HCT116 (cell line): ENCODE results near the gene EGFLAM. TPM values are rescaled to one million over a fixed set of nuclear protein-coding genes. Genes with fewer than 3 reads are reported as not detected.

Source experiments
- ATAC-seq: fragments of 200-7000 bp; cut with Tn5 transposase; 2 replicates; pipeline ENCODE4 v1.9.1; 2020; ENCODE audit warnings: mild to moderate bottlenecking, moderate library complexity
- BruUV-seq: library from RNA; stranded (reverse); fragments of 400-500 nt; replicated peaks from 2 replicates; lab custom pipeline; 2021; lab: Mats Ljungman, UMichigan
- CTCF ChIA-PET: fragments of 300-600 bp; sonication (Branson Sonifier 250); formaldehyde crosslinking; loops from one replicate; lab custom pipeline; 2021; ENCODE audit warnings: antibody characterized with exemption; lab: Charles Lee
- POLR2A ChIA-PET: fragments of 300-600, 350-600 bp; sonication (Branson Sonifier 250); formaldehyde crosslinking; loops from one replicate; lab custom pipeline; 2021; ENCODE audit warnings: antibody characterized with exemption; lab: Charles Lee
- RAD21 ChIA-PET, 2 experiments: fragments of 300-600 bp; sonication (Branson Sonifier 250); formaldehyde crosslinking; loops; one replicate each; lab custom pipeline; 2023; ENCODE audit warnings: low total read pairs in 2 of 2; ENCODE audit not compliant: uncharacterized antibody in 2 of 2, unreplicated experiment in 2 of 2, low non-redundant PET in 1 of 2; lab: Charles Lee
- DNase-seq: peaks from one replicate; pipeline ENCODE4 v3.0.0-alpha.2; 2010; ENCODE audit warnings: low read depth, low spot score
- H2AFZ ChIP-seq: fragments of 200-600 bp; shearing (Covaris generic), sonication (generic); 2 replicates; pipeline ENCODE4 v1.6.1; 2017; ENCODE audit warnings: low read depth, mixed run types, mixed read lengths, antibody characterized with exemption, low read length; ENCODE audit not compliant: poor library complexity, severe bottlenecking
- H3K27ac ChIP-seq: 2 replicates; pipeline ENCODE4 v1.5.1; 2012; ENCODE audit warnings: low read depth, low read length
- H3K27me3 ChIP-seq: fragments of 200-600 bp; sonication (generic); 2 replicates; pipeline ENCODE4 v1.6.1; 2016; ENCODE audit warnings: mixed run types, low read length, mixed read lengths; ENCODE audit not compliant: insufficient read depth
- H3K36me3 ChIP-seq, 2 experiments: fragments of 200-500 bp in 1 of 2; fragments of 200-600 bp in 1 of 2; sonication (Bioruptor generic) in 1 of 2; sonication (generic) in 1 of 2; 2 replicates each; pipeline versions ENCODE4 v1.5.1 to v1.6.1; 2014 to 2016; ENCODE audit warnings: low read length in 2 of 2, inconsistent platforms in 1 of 2, mixed read lengths in 1 of 2, mixed run types in 1 of 2; ENCODE audit not compliant: insufficient read depth in 2 of 2, control insufficient read depth in 1 of 2
- H3K4me1 ChIP-seq, 2 experiments: fragments of 200-600 bp in 1 of 2; sonication (generic) in 1 of 2; 2 replicates each; pipeline versions ENCODE4 v1.5.1 to v1.6.1; 2012 to 2017; ENCODE audit warnings: low read length in 2 of 2, inconsistent platforms in 1 of 2, mild to moderate bottlenecking in 1 of 2, mixed read lengths in 1 of 2, mixed run types in 1 of 2, moderate library complexity in 1 of 2; ENCODE audit not compliant: insufficient read depth in 2 of 2, control insufficient read depth in 1 of 2
- H3K4me2 ChIP-seq: fragments of 200-600 bp; sonication (generic); 2 replicates; pipeline ENCODE4 v1.6.1; 2017; ENCODE audit warnings: mixed run types, low read length, mixed read lengths
- H3K4me3 ChIP-seq, 2 experiments: fragments of 200-600 bp in 1 of 2; sonication (generic) in 1 of 2; replicated peaks in 1 of 2; 2 replicates each; pipeline ENCODE4 v1.5.1; 2011 to 2016; ENCODE audit warnings: low read length in 2 of 2, control low read depth in 1 of 2, low read depth in 1 of 2, mild to moderate bottlenecking in 1 of 2, mixed read lengths in 1 of 2, mixed run types in 1 of 2
- H3K79me2 ChIP-seq: fragments of 200-600 bp; sonication (generic); 2 replicates; pipeline ENCODE4 v1.6.1; 2017; ENCODE audit warnings: mild to moderate bottlenecking, mixed run types, low read length, moderate library complexity, mixed read lengths; ENCODE audit not compliant: insufficient read depth
- H3K9ac ChIP-seq: fragments of 200-600 bp; sonication (generic); 2 replicates; pipeline ENCODE4 v1.6.1; 2016; ENCODE audit warnings: low read length, mixed read lengths
- H3K9me2 ChIP-seq: fragments of 200-600 bp; sonication (generic), shearing (Covaris generic); 2 replicates; pipeline ENCODE4 v1.6.1; 2017; ENCODE audit warnings: mixed run types, mild to moderate bottlenecking, moderate library complexity; ENCODE audit not compliant: insufficient read depth
- H3K9me3 ChIP-seq, 2 experiments: fragments of 200-500 bp in 1 of 2; fragments of 200-600 bp in 1 of 2; sonication (Bioruptor generic) in 1 of 2; sonication (generic) in 1 of 2; 2 replicates each; pipeline ENCODE4 v1.6.1; 2014 to 2017; ENCODE audit warnings: low read length in 2 of 2, mixed read lengths in 2 of 2, inconsistent platforms in 1 of 2, low read depth in 1 of 2, mild to moderate bottlenecking in 1 of 2, mixed run types in 1 of 2, moderate library complexity in 1 of 2; ENCODE audit not compliant: control insufficient read depth in 1 of 2, insufficient read depth in 1 of 2
- H4K20me1 ChIP-seq: fragments of 200-600 bp; sonication (generic), shearing (Covaris generic); 2 replicates; pipeline ENCODE4 v1.6.1; 2017; ENCODE audit warnings: mixed run types, mild to moderate bottlenecking, moderate library complexity; ENCODE audit not compliant: insufficient read depth
- ATF3 ChIP-seq: IDR thresholded peaks from 2 replicates; pipeline ENCODE4 v1.6.1; 2012
- CBX3 ChIP-seq: IDR thresholded peaks from 2 replicates; pipeline ENCODE4 v1.6.1; 2012; ENCODE audit warnings: low read depth
- CTCF ChIP-seq, 3 experiments: fragments of 200-600 bp in 1 of 3; sonication (generic) in 1 of 3; IDR thresholded peaks in 2 of 3; conservative IDR thresholded peaks in 1 of 3; 2 replicates each; pipeline ENCODE4 v1.5.1; 2012 to 2017; ENCODE audit warnings: low read depth in 2 of 3, low read length in 2 of 3, antibody characterized with exemption in 1 of 3, borderline replicate concordance in 1 of 3, control low read depth in 1 of 3, mild to moderate bottlenecking in 1 of 3, mixed read lengths in 1 of 3, mixed run types in 1 of 3, moderate library complexity in 1 of 3; ENCODE audit not compliant: insufficient read depth in 1 of 3
- FOSL1 ChIP-seq: IDR thresholded peaks from 2 replicates; pipeline ENCODE4 v1.6.1; 2012; ENCODE audit warnings: low read depth
- POLR2AphosphoS5 ChIP-seq: IDR thresholded peaks from 2 replicates; pipeline ENCODE4 v1.6.1; 2011; ENCODE audit warnings: mild to moderate bottlenecking, low read depth, low read length, moderate library complexity
- TCF7L2 ChIP-seq: IDR thresholded peaks from 2 replicates; pipeline ENCODE4 v1.7.0; 2011; ENCODE audit warnings: borderline replicate concordance, inconsistent platforms; ENCODE audit not compliant: insufficient read depth, insufficient read length; ENCODE audit errors: extremely low read depth
- YY1 ChIP-seq: IDR thresholded peaks from 2 replicates; pipeline ENCODE4 v1.6.1; 2011; ENCODE audit warnings: low read length, low read depth, moderate library complexity, mild to moderate bottlenecking; ENCODE audit not compliant: insufficient replicate concordance; ENCODE audit errors: extremely low read depth
- intact Hi-C: fragments of 100-400 bp; cut with micrococcal nuclease; formaldehyde crosslinking; loops from 2 replicates; pipeline ENCODE4 v1.10.0; 2022
- total RNA-seq: library from RNA; stranded (reverse); gene quantifications from one replicate; pipeline ENCODE4 v1.2.1, GENCODE V29; 2021; ENCODE audit not compliant: unreplicated experiment
- TF ChIP-seq, protein P1 (sequence below): IDR thresholded peaks from 2 replicates; pipeline ENCODE4 v1.6.1; 2011; ENCODE audit warnings: mild to moderate bottlenecking, low read length, moderate library complexity; ENCODE audit not compliant: insufficient replicate concordance; ENCODE audit errors: extremely low read depth

EGFLAM gene
- total RNA-seq, 1 experiment from 2014 or later, result not detected

- Histone ChIP-seq H3K4me2 (no peak overlapping the region), H3K36me3 (no peaks in the 10 kb centered on the region), H3K4me1 (peaks cover 0 to 6% of the 10 kb centered on the region in 2 experiments; a peak in 1 of 4 replicates), H3K9ac (no peak overlapping the region), H3K4me3 (no peak overlapping the region), H2AFZ (no peak overlapping the region), H3K27me3 (no peaks in the 10 kb centered on the region), H3K9me2 (no peaks in the 10 kb centered on the region), H3K9me3 (no peaks in the 10 kb centered on the region), H4K20me1 (no peaks in the 10 kb centered on the region), H3K27ac (no peak overlapping the region), H3K79me2 (no peaks in the 10 kb centered on the region)
- DNase-seq, result no peak
- intact Hi-C loops, result no loop called here
- ChIA-PET POLR2A (no interaction called here), CTCF (interaction anchor here (1.6 to 3.5 kb wide), 2 partner anchors 9 to 13 kb away, joined by 3 to 17 read pairs; no protein-coding TSS in a partner anchor), RAD21 (interaction anchor here in 1 of 2 experiments (1.3 kb wide), 1 partner anchor 8 kb away, joined by 3 read pairs; no protein-coding TSS in a partner anchor)
- TF ChIP-seq POLR2AphosphoS5 (no peak), ATF3 (no peak), CBX3 (no peak)
- ATAC-seq, result no peak
- no TSS peak for BruUV-seq
Observed at GRCh38 chr5:38433160-38433861, 175.0 kb downstream of the EGFLAM start.

DNA sequence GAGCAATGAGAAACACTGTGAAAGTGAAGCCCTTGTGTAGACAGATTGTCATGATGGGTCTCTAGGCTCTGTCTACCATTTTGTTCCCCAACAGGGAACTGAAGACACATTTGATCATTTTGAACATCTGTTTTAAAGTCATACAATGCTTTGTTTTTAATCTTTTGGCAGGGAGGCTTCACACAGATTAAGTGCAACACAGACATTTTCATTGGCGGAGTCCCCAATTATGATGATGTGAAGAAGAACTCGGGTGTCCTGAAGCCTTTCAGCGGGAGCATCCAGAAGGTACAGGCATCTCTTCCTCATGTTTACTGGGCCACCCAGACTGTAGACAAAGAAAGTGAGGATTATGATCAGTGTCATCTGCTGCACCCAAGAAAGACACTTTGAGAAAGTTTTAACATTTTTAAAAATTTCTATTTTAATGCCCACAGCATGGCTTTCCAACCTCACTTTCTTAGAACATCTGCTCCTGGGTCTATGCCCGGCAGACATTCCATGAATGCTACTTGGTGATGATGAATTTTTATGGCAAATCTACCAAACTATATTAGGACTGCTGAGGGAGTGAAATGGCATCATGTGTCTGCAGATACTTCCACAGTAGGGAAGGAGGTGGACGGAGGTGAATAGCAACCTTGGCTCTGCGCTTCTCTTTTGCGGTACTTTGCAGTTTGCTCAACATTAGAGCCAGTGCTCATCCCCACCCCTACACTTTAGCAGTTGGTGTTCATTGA lies 176.8 kb downstream of the EGFLAM start:
- H3K27me3 ChIP-seq, result no peaks in the 10 kb centered on the region

More for the DNA sequence above, 176.8 kb downstream of the EGFLAM start:
- Histone ChIP-seq H3K27ac (no peak overlapping the region), H4K20me1 (no peaks in the 10 kb centered on the region), H3K79me2 (no peaks in the 10 kb centered on the region), H3K9me3 (no peaks in the 10 kb centered on the region), H3K36me3 (no peaks in the 10 kb centered on the region), H3K4me1 (peaks cover 0 to 6% of the 10 kb centered on the region in 2 experiments; a peak in 1 of 4 replicates), H3K4me2 (no peak overlapping the region), H3K9ac (no peak overlapping the region), H3K4me3 (no peak overlapping the region), H2AFZ (no peak overlapping the region), H3K9me2 (no peaks in the 10 kb centered on the region)
- POLR2A ChIA-PET, result no interaction called here
- TF ChIP-seq, protein P1, sequence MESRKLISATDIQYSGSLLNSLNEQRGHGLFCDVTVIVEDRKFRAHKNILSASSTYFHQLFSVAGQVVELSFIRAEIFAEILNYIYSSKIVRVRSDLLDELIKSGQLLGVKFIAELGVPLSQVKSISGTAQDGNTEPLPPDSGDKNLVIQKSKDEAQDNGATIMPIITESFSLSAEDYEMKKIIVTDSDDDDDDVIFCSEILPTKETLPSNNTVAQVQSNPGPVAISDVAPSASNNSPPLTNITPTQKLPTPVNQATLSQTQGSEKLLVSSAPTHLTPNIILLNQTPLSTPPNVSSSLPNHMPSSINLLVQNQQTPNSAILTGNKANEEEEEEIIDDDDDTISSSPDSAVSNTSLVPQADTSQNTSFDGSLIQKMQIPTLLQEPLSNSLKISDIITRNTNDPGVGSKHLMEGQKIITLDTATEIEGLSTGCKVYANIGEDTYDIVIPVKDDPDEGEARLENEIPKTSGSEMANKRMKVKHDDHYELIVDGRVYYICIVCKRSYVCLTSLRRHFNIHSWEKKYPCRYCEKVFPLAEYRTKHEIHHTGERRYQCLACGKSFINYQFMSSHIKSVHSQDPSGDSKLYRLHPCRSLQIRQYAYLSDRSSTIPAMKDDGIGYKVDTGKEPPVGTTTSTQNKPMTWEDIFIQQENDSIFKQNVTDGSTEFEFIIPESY, result no peak
- no peak for TF ChIP-seq ATF3
- TF ChIP-seq CTCF (IDR thresholded peaks at IDR 0.05 in 2 of 3, conservative IDR thresholded peaks at IDR 0.05 in 1 of 3; ENCODE audit: borderline replicate concordance in 1 of 3, insufficient read depth in 1 of 3, low read depth in 2 of 3, low read length in 2 of 3), result no peak
- no peak for TF ChIP-seq FOSL1
- no peak for TF ChIP-seq TCF7L2
- no peak for TF ChIP-seq YY1
- CTCF ChIA-PET, result interaction anchor here (3.5 kb wide), 1 partner anchor 14 kb away, joined by 17 read pairs; no protein-coding TSS in a partner anchor
- RAD21 ChIA-PET, result no interaction called here
- no TSS peak for BruUV-seq
- DNase-seq, result no peak
- no peak for ATAC-seq
- intact Hi-C loops, result no loop called here
